Stimulated activated CD4-positive, alpha-beta T cell treated with anti-CD3 and anti-CD28 coated beads, Interleukin-1b, Interleukin-23, amount 100 ng/mL, for 1 hour (primary cell): ENCODE data around the gene AGAP3.

ENCODE experiments used
- DNase-seq, 2 donors: peaks; one replicate each; pipeline ENCODE4 v3.0.0-alpha.2; 2020; ENCODE audit warnings: low read depth in 2 of 2

Gene AGAP3

DNA sequence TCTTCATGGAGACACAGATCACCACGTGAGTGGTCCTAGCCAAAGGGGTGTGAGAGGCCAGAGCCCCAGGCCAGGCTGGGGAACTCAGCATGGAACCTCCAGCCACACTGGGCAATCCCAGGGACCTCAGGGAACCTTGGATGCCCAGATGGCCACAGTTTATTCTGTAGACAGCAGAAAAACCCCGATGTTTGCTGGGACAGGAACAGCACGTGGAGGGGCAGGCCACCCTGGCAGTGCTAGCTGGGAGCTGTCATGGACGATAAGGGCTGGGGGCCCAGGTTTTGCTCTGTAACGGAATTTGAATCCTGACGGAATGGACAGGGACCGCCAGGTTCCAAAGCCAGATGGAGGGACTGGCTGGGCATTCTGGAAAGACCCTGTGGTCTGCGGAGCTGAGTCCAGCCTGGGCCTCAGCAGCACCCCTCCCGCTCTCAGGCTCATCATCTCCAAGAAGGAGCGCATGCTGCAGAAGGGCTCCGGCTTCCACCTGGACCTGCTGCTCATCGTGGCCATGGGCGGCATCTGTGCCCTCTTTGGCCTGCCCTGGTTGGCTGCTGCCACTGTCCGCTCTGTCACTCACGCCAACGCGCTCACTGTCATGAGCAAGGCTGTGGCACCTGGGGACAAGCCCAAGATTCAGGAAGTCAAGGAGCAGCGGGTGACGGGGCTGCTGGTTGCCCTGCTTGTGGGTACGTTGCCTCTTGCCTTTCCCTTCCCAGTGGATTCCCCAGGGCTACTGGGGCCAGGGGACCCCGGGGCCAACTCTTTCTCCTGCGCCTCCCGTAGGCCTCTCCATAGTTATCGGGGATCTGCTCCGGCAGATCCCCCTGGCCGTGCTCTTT is 11.2 kb upstream of the AGAP3 start:
- no peak for DNase-seq

DNA sequence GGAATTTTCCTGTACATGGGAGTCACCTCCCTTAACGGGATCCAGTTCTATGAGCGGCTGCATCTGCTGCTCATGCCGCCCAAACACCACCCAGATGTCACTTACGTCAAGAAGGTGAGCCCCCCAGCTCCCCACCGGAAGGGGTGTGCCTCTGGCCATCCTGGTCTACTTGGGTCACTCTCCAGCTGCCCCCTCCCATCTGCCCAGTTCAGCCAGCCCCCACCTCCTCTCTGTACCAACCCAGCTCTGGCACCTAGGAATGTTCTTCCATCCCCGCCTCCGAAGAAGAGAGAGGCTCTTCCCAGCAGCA is 10.7 kb upstream of the AGAP3 start:
- DNase-seq = no peak

DNA sequence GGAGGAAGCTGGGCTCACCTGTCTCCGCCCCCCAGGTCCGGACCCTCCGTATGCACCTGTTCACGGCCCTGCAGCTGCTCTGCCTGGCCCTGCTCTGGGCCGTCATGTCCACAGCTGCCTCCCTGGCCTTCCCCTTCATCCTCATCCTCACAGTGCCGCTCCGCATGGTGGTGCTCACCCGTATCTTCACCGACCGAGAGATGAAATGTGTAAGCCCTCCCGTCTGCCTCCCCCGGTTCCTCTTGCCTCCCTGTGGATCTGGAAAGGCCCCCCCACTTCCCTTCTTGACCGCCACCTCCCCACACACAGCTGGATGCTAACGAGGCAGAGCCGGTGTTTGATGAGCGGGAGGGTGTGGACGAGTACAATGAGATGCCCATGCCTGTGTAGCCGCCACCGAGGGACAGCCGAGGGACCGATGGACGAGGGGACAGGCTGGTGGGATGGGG is 10.3 kb upstream of the AGAP3 start:
- DNase-seq = no peak

DNA sequence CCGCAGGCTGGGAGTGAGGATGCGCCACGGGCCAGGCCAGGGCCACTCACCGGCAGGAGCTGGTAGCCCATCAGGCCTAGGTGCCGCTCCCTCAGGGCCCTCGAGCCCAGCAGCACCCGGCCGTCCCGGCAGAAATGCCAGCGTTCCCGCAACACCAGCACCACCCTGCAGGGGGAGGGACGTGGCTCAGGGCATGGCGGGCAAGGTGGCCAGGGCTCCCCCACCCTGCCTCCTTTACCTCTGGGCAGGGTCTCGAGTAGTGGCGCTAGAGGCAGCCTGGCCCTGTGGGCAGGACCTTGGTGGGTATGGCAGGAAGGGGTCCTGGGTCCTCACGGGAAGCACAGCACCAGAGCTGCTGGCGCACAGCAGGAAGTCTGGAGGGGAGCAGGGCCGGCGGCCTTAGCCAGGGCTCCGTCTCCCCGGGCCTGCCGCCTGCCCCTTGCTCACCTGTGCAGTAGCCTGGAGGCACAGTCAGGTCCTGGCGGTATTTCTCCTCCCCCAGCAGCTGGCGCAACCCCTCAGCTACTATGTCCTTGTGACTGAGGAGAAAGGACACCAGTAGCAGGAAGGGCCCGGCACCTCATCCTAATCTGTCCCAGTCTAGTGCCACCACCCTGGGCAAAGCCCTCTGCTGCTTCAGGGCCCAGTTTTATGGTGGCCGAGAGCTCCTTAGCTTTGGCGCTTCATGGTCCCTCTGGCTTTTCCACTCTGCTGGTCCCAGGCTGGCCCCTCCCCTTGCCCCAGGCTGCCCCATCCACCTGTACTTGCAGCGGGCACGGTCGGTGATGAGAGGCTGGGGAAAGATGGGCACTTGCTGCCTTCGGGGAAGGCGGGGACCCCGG is 9.2 kb upstream of the AGAP3 start:
- no peak for DNase-seq

DNA sequence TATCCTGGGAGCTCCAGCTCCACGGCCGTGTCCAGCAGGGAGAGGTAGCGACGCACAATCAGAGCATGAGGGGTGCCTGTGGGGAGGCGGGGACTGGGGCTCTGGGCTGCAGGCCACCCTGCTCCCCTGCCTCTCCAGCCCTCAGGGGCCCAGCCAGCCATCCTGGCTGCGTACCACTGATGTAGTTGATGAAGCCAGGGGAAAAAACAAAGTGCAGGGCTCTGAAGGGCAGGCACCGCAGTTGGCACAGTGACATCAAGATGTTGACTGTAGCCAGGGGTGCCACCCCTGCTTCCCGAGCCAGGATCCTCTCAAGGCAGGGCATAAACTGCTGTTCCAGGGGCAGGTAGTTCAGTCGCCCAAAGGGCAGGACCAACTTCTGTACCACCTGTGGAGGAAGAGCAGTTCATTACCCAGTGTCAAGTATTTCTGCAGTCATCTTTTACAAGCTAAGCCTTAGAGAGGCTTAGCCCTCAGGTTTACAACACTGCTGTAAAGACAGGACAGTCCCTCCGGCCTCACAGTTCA is 8.5 kb upstream of the AGAP3 start:
- no peak for DNase-seq

DNA sequence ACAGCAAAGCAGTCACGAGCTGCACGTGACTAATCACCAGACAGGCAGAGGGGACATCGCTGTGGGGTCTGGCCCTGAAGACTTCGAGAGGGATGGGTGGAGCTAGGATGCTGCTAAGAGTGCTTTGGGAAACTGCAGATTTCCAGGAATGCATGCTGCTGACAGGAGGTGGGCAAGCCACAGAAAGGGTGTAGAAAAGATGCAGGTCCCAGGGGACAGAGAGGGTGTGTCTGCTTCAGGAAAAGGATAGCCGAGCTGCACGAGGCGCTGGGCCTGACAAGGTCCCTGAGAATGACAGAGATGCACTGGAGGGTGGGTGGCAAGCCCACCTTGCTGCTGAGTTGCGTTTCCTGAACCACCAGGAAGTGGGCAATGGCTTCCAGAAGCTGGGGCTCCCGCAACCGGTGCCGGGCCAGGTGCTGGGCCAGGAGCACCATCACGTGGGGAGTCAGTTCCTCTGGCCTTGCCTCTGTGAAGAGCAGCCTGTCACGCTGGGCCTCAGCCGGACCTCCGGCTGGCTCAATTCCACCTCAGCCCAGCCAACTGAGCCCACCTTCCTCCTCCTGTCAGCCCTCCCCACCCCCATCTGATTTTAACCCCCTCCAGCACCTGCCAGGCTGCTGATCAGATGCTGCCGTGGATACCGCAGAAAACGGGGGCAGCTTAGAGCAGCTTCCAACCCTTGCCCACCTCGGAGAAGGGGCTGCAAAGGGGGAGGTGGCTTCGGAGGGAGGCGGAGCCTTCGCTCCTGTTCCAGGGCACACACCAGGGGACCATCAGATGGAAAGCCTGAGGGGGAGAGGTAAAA is 7.8 kb upstream of the AGAP3 start:
- DNase-seq = no peak

DNA sequence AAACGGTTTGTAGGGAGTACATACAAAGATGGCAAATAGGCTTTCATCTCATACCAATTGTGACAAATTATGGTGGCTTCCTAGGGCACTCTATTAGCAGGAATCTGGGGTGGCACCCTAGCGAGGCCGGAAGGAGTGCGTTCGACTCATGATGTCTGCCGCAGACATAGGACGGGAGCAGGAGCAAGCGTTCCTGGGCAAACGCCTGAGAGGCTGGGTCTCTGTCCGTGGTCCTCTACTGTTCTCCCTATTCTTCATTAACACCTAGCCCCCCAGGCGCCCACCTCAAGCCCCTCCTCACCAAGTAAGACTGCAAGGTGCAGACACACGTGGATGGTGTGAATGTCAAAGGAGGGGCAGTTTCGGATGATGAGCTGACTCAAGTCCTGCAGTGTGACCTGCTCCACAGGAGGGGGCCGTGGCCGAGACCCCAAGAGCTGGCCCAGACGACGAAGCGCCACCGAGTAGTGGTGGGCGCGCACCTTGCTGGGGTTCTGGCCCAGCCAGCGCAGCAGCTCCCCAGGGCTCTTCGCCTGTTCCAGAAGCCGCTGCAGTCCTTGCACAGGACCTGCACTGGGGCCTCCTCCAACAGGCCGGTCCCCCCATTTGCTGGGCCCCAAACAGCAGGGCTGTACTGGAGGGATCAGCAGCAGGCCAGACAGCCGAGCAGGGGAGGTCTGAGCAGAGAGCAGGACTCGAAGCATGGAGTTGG is 6.9 kb upstream of the AGAP3 start:
- DNase-seq = no peak

DNA sequence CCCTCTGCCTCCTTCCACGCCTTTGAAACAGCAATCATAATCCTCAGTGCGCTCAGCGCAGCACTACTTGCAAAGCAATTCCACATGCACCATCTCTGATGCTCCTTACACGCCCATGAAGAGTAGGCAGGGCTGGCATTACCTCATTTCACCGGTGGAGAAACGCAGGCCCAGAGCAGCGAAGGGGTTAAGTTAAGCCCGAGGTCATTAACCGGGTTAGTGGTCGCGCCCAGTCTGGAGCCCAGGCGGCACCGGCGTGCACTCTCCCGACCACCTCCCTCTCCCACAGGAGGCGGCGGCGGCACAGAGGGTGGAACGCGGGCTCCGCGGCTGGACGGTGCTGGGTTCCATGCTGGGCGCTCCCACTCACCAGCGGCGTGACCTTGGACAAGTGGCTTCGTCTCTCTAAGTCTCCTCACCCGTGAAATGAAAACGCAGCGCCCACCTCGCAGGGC is 6.2 kb upstream of the AGAP3 start:
- DNase-seq = no peak

DNA sequence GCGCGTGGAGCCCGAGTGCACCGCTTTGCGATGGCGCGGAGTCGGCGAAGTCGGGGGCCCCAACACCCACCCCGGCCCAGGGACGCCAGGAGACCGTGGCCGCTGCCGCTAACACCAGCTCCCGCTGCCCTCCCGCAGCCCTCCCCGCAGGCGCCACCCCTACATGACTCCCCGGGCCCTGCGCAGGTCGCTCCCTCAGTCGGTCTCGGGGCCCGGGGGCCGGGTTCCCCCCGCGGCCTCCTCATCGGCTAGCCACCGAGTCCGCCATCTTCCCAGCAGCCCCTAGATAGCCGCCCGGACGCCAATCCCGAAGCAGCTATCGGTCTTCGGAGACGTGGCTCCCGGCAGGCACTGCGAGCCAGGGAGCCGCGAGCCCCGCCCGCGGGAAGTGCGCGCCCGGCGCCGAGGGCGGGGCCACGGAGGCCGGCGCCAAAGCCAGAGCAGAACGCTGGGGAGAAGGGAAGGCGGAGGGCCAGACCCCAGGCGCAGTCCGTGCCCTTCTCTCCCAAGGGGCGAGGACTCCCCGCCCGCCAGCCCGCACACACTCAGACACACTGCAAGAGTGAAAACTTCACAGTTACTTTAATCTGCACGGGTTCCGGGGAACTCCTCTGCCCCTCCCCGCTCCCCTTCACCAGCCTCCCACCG is 5.6 kb upstream of the AGAP3 start, which contains the start of gene FASTK:
Gene FASTK (minus strand): TSS at position 288 of the 648 bp plus-strand sequence. CDS start 43 bp downstream, at position 245.
- peak; percentile 67 to 70 for DNase-seq

DNA sequence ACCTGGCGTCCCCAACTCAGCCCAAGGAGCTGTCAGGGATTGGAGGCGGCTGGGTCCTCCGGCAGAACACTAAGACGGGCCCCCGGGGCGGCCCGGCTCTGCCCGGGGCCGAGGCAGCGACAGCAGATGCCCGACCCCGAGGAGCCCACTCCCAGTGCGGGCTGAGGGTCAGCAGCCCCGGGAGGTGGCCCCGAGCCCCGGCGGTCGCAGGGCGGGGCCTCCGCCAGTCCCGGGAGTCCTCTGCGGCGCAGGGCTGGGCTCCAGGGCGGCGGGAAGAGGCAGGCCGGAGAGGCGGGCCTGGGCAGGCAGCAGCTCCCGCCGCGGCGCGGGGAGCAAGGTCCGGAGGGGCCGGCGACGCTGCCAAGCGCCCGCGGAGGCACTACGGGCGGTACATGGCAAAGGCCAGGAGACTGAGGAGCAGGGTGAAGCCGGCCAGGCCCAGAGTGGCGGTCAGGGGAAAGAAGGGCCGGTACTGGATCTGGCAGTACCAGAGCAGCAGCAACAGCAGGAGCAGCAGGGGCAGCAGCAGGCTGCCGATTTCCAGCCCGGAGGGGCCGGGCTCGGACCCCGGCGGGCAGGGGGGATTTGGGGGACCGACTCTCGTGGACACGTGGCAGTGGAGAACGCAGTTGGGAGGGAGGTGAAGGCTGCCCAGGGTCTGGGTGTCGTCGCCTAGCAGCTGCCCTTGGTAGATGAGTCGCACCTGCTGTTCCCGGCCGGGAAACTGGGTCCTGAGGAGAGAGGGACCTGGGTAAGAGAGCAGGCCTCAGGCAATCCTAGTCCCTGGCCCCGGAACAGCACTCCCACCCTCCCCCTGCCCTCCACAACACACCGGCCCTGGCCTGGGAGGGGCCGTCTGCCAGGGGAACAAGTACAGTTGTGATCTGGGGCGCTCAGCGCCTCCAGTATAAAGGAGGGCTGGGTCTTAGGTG is 4.8 kb upstream of the AGAP3 start:
- DNase-seq = no peak

DNA sequence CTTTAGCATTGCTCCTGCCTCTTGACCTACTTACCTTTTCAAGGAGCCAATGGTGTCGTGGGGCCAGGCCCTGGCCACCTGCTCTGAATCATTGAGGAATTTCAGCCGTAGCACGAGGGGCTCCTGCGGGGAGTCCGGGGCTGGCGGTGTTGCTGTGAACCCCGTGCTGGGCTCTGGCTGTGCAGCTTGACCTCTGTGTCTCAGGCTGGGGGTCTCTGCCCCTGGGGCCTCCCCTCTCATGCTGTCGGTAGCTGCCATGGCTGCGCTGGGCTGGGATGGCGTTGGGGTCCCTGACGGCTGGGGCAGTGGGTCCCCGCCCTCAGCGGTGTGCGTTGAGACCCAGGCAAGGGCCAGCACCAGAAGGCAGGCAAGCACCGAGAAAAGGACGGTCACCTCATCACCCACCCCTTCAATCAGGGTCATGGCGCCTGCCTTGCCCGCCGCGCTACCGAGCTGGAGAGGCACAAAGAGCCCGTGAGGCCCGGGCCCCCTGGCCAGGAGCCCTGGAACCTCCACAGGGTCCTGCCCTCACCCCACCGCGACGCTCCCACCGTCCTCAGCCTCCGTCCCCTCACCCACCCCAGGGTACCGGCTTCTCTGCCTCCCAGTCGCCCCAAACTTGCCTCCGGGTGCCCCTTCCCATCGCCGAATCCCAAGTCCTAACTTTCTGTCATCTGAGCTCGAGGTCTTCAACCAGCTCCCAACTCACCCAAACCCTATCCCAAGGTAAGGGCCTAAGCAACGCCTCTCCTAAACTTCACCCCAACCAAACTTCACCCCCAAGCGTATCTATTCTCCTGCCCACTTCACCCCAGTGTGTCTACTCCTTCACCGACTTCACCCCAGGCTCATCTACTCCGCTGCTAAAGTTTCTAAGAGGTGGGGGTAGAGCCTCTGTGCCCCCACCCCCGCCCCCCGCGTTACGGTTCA is 3.9 kb upstream of the AGAP3 start:
- DNase-seq = no peak

DNA sequence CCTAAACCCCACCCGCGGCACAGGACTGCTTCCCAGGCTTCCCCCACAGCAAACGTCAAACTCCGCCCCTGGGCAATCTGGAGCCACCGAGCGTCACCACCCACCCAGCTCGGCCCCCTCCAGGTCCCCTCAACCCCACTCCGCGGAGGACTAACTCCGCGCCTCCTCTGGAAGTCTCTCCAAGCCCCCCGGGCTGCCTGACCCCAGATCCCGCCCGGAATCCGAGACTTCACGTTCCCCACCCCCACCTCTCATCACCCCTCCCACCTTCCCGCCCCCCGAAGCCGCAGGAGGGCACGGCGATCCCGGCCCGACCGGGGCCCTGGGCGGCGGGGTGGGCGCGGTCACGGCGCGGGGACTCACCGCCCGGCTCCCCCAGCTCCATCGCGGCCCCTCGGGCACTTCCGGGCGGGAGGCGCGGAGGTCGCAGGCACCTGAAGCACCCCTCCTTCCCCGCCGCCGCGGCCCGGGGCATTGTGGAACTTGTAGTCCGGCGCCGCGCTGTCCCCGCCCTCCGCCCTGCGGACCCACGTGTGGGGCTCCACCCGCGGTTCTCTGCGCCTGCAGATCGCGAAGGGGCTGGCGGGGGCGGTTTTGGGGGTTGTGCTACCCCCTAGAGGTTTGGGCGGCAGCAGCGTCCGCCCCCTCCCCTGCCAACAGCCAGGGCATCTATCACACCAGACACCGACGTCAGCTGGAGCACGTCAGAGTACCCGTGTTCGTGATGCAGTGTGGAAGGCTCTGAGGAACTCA is 3.0 kb upstream of the AGAP3 start, which contains the start of gene TMUB1:
Gene TMUB1 (minus strand): TSS at position 423 of the 753 bp plus-strand sequence. CDS start 930 bp downstream, outside the sequence.
- peak; percentile 57 to 62 for DNase-seq

DNA sequence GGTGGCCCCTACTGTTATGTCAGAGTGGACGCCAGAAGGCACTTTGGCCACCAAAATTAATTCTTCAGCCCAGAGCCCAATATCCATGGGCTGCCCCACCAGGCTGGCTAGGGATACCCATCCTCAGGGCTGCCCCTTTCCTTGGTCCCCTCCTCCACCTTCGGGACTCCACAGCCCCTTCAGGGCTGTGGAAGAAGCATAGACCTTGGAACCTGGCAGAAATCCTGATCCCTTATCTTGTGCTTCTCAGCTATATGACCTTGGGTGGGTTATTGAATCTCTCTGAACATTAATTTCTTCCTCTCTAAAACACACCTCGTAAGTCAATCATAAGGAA is 2.5 kb upstream of the AGAP3 start:
- no peak for DNase-seq

DNA sequence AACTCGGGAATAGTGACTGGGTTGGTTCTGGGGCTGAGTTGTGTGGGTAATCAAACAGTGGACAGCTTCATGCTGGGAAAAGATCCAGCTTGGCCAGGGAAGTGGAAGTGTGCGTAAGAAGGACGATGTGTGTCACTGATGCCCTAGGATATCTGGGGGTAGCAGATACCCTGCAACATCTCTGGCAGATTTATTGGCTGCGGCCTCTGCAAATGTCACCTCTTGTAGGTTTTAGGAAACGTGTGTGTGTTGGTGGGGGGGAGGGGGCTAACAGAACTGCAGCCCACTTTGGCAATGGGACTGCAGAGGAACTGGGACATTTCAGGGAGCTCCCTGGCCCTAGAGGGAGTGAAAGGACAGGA is 965 bp upstream of the AGAP3 start:
- no peak for DNase-seq

DNA sequence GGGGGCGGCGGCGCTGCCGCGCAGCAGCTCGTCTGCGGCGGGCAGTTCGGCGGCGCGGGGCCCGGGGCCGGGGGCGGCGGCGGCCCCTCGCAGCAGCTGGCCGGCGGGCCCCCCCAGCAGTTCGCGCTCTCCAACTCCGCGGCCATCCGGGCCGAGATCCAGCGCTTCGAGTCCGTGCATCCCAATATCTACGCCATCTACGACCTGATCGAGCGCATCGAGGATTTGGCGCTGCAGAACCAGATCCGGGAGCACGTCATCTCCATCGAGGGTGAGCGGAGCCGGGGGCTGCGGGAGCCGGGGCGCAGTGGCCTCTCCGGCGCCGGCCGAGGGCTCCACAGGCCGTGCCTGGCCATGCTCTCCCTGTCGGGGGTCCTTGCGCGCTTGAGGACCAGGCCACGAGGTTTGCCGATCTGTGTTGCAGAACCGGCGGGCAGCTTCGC is 548 bp downstream of the AGAP3 start:
- DNase-seq = no peak

DNA sequence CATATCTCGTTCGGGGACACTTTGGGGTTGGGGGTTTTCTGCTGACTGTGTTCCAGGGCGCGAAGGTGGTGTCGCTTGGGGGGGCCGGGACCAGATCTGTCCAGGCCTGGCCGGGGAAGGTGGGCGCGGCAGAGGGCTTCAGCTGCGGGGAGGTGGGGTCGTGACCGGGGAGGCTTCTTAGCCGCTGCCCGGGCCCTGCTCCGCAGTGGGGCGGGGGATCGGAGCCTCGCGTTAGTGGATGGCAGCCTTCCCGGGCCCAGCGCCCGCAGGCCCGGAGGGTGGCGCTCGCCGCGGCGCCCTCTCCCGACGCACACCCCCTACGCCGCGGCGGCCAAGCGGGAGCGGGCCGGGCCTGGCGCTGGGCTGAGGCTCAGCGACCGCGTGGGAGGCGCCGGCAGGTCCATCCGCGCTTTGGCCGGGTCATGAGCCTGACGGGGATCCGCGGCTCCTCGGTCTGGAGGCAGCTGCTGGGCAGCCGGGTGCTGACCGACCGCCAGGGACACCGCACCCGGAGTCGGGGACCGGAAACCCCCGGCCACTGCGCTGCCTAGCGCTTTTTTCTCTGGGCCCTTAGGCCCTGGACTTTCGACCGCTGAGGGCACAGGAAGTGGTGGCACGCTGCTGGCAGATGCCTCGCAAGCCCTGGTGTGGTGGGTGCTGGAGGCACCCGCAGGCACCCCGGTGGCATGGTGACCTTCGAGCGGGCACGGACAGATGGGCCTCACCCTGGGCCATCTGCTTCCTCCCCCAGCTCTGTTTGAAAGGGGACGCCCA is 1.2 kb downstream of the AGAP3 start:
- no peak for DNase-seq
